Measurements from ENCODE around the gene ASF1B. TPM values are rescaled to one million over a fixed set of nuclear protein-coding genes. Genes with fewer than 3 reads are reported as not detected.
A peak's percentile ranks its signal among the peaks of the same experiment; 100 is the strongest.

The ASF1B gene
- total RNA-seq, 1 experiment from 2014 or later = 38.4 TPM

GRCh38 chr19:14107581-14108461 lies 28.6 kb downstream of the ASF1B start:
- DNase-seq (ENCODE audit: low spot score) = no peak
- Mint-ChIP-seq H3K27me3 (ENCODE audit: low read depth) (no peaks in the 10 kb centered on the region), H3K4me3 (no peak overlapping the region), H3K4me1 (peaks cover 10% of the 10 kb centered on the region), H3K36me3 (no peaks in the 10 kb centered on the region), H3K27ac (peak overlapping the region; percentile 79), H3K9me3 (no peaks in the 10 kb centered on the region)
- CTCF ChIA-PET = interaction anchor here (0.6 to 1.4 kb wide), 2 partner anchors 29 to 67 kb away, joined by 3 to 4 read pairs; partner anchors contain the start of gene ASF1B
- POLR2A ChIA-PET = no interaction called here
- TF ChIP-seq SMAD4 (CRISPR knock-in tag; IDR thresholded peaks at IDR 0.05) (no peak), ATF6 (CRISPR knock-in tag; IDR thresholded peaks at IDR 0.05) (no peak), FOXK1 (CRISPR knock-in tag; IDR thresholded peaks at IDR 0.05) (no peak), MXD4 (CRISPR knock-in tag; IDR thresholded peaks at IDR 0.05; ENCODE audit: borderline replicate concordance) (no peak), ATF2 (CRISPR knock-in tag; IDR thresholded peaks at IDR 0.05; ENCODE audit: borderline replicate concordance, low read depth) (no peak), USF2 (CRISPR knock-in tag; IDR thresholded peaks at IDR 0.05) (no peak), STAT6 (CRISPR knock-in tag; conservative IDR thresholded peaks at IDR 0.05; ENCODE audit: low read depth) (no peak), ZNF138 (CRISPR knock-in tag; conservative IDR thresholded peaks at IDR 0.05) (no peak), SMAD3 (CRISPR knock-in tag; IDR thresholded peaks at IDR 0.05; ENCODE audit: borderline replicate concordance) (no peak), MAX (CRISPR knock-in tag; IDR thresholded peaks at IDR 0.05) (no peak), PREB (CRISPR knock-in tag; IDR thresholded peaks at IDR 0.05; ENCODE audit: borderline replicate concordance) (no peak)
- no peak for ATAC-seq

GRCh38 chr19:14106840-14107239 lies 29.5 kb downstream of the ASF1B start:
- H3K9me3 Mint-ChIP-seq = no peaks in the 10 kb centered on the region
- CTCF ChIA-PET = interaction anchor here (0.6 to 1.4 kb wide), 2 partner anchors 30 to 66 kb away, joined by 3 to 4 read pairs; partner anchors contain the start of gene ASF1B
- TF ChIP-seq ZNF425 (CRISPR knock-in tag; conservative IDR thresholded peaks at IDR 0.05) (no peak), AR (CRISPR knock-in tag; IDR thresholded peaks at IDR 0.05) (no peak)
- H3K27me3 Mint-ChIP-seq (ENCODE audit: low read depth) = no peaks in the 10 kb centered on the region
- no peaks in the 10 kb centered on the region for H3K36me3 Mint-ChIP-seq
- peak; percentile 60; the same call in 1 of the 2 replicates for ATAC-seq
- no peak overlapping the region for H3K27ac Mint-ChIP-seq
- H3K4me3 Mint-ChIP-seq = no peak overlapping the region
- H3K4me1 Mint-ChIP-seq = peaks cover 4% of the 10 kb centered on the region
- DNase-seq (ENCODE audit: low spot score) = no peak
- POLR2A ChIA-PET = no interaction called here

Measured in WTC11 (cell line).